DOHH2 (cell line): ENCODE measurements around the gene PALM2AKAP2.

ENCODE experiments used
- EZH2phosphoT487 ChIP-seq: fragments of 200-600 bp; sonication (generic); IDR thresholded peaks from 2 replicates; pipeline ENCODE4 v1.6.1; 2017; ENCODE audit warnings: borderline replicate concordance, mild to moderate bottlenecking, antibody characterized with exemption, low read length, moderate library complexity, mixed read lengths
- TF ChIP-seq, protein P1 (sequence below): fragments of 200-600 bp; sonication (generic); IDR thresholded peaks from one replicate; pipeline ENCODE4 v1.5.1; 2014; ENCODE audit warnings: antibody characterized with exemption, mild to moderate bottlenecking, low read depth, low read length; ENCODE audit not compliant: poor library complexity, severe bottlenecking

GRCh38 chr9:109799792-109800191, 19.8 kb downstream of the PALM2AKAP2 start:
- TF ChIP-seq, protein P1, sequence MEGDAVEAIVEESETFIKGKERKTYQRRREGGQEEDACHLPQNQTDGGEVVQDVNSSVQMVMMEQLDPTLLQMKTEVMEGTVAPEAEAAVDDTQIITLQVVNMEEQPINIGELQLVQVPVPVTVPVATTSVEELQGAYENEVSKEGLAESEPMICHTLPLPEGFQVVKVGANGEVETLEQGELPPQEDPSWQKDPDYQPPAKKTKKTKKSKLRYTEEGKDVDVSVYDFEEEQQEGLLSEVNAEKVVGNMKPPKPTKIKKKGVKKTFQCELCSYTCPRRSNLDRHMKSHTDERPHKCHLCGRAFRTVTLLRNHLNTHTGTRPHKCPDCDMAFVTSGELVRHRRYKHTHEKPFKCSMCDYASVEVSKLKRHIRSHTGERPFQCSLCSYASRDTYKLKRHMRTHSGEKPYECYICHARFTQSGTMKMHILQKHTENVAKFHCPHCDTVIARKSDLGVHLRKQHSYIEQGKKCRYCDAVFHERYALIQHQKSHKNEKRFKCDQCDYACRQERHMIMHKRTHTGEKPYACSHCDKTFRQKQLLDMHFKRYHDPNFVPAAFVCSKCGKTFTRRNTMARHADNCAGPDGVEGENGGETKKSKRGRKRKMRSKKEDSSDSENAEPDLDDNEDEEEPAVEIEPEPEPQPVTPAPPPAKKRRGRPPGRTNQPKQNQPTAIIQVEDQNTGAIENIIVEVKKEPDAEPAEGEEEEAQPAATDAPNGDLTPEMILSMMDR, result no peak
- TF ChIP-seq EZH2phosphoT487, result no peak
